ENCODE data around the gene COQ9.
A peak's percentile ranks its signal among the peaks of the same experiment; 100 is the strongest.
"Not testable (repeated sequence)": the region's sequence is repeated elsewhere in the genome, so short reads cannot be mapped to it uniquely, and the experiment has no call there.

The COQ9 gene

GRCh38 chr16:57427824-57428223 is 19.5 kb upstream of the COQ9 start:
- no peak for DNase-seq

GRCh38 chr16:57430955-57431354 is 16.3 kb upstream of the COQ9 start:
- no peak for DNase-seq

DNA sequence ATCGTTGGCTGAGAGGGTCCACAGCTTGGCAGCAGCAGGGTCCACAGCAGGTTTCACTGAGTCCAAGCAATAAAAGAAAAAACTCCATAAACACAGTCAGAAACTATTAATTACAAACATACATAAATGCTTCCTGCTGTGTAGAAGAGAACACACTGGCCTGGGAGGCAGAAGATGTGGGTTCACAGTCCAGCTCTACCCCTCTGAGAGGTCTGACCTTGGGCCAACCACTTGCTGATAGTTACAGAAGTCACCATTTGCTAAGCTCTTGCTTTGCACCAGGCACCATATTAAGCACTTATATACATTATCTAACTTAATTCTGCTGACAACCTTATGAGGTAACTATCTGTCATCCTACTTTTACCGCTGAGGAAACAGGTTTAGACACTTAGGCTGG is 14.8 kb upstream of the COQ9 start:
- DNase-seq = no peak

DNA sequence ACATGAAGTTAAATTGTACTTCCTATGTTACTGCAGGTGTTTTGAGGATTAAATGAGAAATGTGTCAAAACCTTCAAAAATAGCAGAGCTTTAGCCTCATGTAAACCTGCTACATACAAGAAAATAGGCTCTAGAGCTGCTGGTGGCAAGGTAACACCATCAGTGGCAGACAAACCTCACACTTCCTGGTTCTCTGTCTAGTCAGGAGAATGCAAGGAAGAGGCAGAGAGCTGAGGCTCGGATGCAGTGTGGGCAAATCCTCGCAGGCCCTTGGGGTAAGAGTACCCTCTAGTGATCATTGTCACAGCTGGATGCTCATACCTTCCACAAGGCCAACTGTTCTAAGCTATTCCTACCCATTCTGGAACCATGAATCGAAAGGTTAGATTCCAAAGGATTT is 14.3 kb upstream of the COQ9 start:
- no peak for DNase-seq

DNA sequence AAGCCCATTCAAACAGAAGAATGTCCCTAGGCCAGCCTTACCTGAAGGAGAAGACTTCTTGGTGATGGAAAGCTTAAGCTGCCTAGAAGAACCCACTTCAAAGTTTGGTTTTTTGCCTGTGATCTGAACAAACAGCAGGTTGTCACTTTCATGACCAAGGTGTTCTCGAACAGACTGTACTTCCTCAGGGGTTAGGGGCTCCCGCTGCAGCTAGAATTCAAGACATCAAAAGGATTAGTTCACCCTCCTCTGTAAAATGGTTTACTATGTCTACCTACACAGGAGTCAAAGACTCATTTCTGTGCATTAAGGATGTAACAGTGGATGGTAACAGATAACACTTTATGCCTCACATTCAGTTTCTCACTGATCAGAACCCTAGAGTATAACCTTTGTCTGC is 13.3 kb upstream of the COQ9 start:
- DNase-seq = no peak

GRCh38 chr16:57435838-57436237 is 11.4 kb upstream of the COQ9 start:
- DNase-seq = no peak

DNA sequence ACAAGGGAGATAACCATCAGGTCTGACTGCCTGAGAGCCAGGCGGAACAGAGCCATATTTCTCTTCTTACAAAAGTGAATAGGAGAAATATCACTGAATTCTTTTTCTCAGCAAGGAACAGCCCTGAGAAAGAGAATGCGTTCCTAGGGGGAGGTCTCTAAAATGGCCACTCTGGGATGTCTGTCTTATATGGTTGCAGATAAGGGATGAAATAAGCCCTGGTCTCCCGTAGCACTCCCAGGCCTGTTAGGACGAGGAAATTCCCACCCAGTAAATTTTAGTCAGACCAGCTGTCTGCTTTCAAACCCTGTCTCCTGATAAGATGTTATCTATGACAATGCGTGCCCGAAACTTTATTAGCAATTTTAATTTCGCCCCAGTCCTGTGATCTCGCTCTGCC is 7.3 kb upstream of the COQ9 start:
- DNase-seq = not testable (repeated sequence)

GRCh38 chr16:57440551-57440950 is 6.7 kb upstream of the COQ9 start:
- DNase-seq = not testable (repeated sequence)

- no peak for DNase-seq
Observed at GRCh38 chr16:57444711-57445110, 2.6 kb upstream of the COQ9 start.

GRCh38 chr16:57445510-57445909 is 1.8 kb upstream of the COQ9 start:
- no peak for DNase-seq

- peak; percentile 42 for DNase-seq
Observed at GRCh38 chr16:57446531-57447185, 621 bp upstream of the COQ9 start.

DNA sequence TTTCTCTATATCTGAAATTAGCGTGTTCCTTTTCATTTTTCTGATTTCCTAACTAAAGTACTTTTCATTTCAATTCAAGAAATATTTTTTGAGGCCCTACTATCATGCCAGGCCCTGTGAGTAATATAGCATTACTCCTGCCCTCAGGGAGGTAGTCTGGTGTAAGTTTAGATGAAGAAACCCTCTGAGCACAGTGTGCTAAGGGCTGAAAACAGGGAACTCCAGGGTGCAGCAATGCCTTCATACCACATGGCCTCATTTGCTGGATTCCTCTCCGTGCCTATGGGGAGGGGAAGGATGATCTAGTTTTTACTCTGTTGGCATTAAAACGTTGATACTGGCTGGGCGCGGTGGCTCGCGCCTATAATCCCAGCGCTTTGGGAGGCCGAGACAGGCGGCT is 4.7 kb downstream of the COQ9 start:
- no peak for DNase-seq

GRCh38 chr16:57462209-57462977 is 15.1 kb downstream of the COQ9 start, which contains the start of gene POLR2C:
POLR2C (plus strand) TSS chr16:57462679; CDS start chr16:57462725, 46 bp downstream.
- DNase-seq = peak; percentile 83

DNA sequence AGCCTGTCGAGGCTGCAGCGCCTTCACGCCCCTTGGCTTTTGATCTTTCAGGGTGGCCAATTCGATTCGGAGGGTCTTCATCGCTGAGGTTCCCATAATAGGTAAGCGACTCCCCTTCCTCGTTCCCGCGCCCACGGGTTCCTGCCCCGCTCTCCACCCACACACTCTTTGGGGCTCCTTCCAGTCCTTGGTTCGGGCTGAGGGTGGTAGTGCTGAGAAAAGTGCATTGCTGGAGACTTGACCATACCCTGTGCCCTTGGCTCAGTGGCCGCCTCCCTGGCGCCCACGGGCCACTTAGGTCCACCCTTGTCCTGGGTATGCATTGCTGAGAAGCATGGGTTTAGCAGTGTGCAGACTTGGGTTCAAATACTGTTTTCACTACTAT is 15.7 kb downstream of the COQ9 start:
- no peak for DNase-seq

DNA sequence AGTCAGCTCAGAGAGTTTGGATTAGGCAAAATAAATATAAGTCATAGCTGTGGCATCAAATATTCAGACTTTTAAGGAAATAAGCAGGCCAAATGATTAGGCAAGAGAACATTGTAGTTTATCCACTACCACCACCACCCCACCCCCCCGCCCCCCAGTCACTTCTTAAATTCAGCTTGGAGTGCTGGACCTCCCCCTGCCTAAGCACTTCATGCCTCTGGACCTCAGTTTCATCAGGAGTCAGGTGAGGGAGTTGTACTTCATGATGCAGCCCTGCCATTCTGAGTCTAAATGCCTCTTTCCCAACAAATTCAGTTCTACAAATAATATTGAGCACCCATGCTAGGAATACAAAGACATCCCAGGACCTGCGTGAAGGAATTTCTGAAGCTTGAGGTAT is 17.2 kb downstream of the COQ9 start:
- no peak for DNase-seq

DNA sequence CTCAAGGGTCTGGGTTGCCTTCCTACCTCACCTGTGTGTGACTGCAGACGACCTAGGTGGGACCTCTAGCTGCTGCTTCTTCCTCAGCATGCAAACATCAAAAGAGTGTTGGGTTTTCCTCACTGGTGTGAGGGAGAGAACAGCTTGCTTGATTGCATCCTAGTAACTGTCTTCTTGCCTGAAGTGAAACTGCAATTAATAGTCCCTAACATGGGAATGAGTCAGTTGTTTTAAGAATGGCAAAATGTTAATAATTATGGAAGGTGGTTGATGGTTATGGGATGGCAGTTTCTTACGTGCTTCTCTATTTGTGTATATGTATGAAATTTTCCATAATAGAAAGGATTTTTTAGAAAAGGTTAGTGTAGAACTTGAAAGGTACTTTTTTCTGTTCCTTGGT is 21.1 kb downstream of the COQ9 start:
- DNase-seq = no peak

GRCh38 chr16:57469046-57469445 is 21.8 kb downstream of the COQ9 start:
- DNase-seq = no peak

GRCh38 chr16:57469917-57470470 is 22.7 kb downstream of the COQ9 start:
- DNase-seq = no peak

- no peak for DNase-seq
Observed at GRCh38 chr16:57470711-57471110, 23.4 kb downstream of the COQ9 start.

GRCh38 chr16:57471209-57471608 is 23.9 kb downstream of the COQ9 start:
- DNase-seq = no peak

- no peak for DNase-seq
Observed at GRCh38 chr16:57471852-57472664, 24.8 kb downstream of the COQ9 start.

DNA sequence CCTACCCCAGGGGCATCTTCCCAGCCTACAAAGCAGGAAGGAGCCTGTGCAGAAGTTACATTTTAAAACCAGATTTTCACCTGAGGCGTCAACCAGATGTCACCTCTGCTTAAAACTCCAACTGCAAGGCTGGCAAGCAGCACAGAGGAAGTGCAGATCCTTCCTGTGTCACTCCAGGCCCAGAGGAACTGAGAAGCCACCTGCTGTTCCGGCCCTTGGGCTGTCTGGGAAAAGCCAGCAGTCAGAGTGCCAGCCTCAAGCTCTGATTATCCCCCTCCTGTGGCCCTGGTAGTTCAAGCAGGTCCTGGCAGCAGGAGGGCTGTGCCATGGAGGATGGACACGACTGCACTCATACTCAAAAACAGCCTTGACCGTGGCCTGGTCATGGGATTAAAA is 25.4 kb downstream of the COQ9 start:
- no peak for DNase-seq

DNA sequence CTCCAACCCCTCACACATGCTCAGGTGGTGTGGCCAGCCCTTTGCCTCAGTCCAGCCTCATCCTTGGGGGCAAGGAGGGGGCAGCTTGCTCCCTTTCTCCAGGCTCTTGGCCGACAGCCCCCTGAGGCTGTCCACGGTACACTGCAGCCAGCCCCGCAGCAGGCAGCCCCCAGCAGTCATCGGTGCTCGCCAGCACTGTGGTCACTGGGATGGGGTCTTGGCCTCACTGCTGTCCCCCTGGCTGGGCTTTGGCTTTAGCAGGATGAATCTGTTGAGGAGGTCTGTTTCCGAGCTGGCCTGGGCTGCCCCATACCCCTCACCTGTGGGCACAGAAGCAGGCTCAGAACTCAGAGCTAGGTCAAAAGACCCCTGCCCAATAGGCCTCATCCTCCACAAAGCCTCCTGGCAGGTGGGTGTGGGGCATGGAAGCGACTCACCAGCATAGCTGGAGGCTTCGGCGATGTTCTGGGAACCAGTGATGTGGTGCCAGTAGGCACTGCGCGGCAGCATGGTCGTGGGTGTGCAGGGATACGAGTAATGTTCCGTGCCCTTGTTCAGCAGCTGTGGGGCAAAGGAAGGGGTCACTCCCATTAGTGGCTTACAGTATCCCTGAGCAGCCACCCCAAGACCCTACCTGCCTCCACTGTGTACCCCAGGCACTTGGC is 26.0 kb downstream of the COQ9 start:
- DNase-seq = no peak
